Upper lobe of left lung (tissue), 4 donors: ENCODE measurements around the gene COL8A2.

Experiments
- POLR2A ChIP-seq, 4 donors: fragments of 450-650 bp; IDR thresholded peaks; one replicate each; pipeline ENCODE4 v1.5.1; 2016 to 2017; ENCODE audit warnings: antibody characterized with exemption in 4 of 4, mild to moderate bottlenecking in 2 of 4
- TF ChIP-seq, protein P1 (sequence below), 6 experiments: fragments of 450-650 bp in 4 of 6; fragments of 200-600 bp in 2 of 6; sonication (generic) in 2 of 6; IDR thresholded peaks; one replicate each; pipeline ENCODE4 v1.5.1; 2016 to 2019; ENCODE audit warnings: antibody characterized with exemption in 6 of 6

DNA sequence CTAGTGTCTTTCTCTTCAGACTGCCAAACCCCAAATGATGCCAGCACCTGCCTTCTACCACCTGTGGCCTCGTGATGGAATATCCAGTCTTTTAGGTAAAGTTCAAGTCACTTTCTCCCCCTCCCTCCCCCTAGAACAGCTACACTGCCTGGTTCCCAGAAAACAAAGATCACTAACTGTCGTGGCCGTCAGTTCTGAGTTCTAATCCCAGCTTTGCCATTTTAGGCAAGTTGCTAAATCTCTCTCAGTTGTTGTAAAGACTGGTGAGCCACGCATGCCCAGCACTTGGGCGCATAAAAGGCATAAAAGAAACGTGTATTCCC is 24.9 kb upstream of the COL8A2 start:
- TF ChIP-seq, protein P1, sequence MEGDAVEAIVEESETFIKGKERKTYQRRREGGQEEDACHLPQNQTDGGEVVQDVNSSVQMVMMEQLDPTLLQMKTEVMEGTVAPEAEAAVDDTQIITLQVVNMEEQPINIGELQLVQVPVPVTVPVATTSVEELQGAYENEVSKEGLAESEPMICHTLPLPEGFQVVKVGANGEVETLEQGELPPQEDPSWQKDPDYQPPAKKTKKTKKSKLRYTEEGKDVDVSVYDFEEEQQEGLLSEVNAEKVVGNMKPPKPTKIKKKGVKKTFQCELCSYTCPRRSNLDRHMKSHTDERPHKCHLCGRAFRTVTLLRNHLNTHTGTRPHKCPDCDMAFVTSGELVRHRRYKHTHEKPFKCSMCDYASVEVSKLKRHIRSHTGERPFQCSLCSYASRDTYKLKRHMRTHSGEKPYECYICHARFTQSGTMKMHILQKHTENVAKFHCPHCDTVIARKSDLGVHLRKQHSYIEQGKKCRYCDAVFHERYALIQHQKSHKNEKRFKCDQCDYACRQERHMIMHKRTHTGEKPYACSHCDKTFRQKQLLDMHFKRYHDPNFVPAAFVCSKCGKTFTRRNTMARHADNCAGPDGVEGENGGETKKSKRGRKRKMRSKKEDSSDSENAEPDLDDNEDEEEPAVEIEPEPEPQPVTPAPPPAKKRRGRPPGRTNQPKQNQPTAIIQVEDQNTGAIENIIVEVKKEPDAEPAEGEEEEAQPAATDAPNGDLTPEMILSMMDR (IDR thresholded peaks at IDR 0.05): no peak
- TF ChIP-seq POLR2A (IDR thresholded peaks at IDR 0.05): peak in 1 of 4 donors; percentile 15
